ENCODE measurements around the gene OMA1.

GRCh38 chr1:58456470-58456869 is 90.1 kb downstream of the OMA1 start:
- TF ChIP-seq CTCF (IDR thresholded peaks at IDR 0.05; ENCODE audit: low read length) (no peak), EZH2 (optimal IDR thresholded peaks at IDR 0.05; ENCODE audit: low read depth, low read length) (no peak), EZH2phosphoT487 (IDR thresholded peaks at IDR 0.05; ENCODE audit: low read length) (no peak)
